ENCODE measurements around the gene SLC25A45.
A peak's percentile ranks its signal among the peaks of the same experiment; 100 is the strongest.

DNA sequence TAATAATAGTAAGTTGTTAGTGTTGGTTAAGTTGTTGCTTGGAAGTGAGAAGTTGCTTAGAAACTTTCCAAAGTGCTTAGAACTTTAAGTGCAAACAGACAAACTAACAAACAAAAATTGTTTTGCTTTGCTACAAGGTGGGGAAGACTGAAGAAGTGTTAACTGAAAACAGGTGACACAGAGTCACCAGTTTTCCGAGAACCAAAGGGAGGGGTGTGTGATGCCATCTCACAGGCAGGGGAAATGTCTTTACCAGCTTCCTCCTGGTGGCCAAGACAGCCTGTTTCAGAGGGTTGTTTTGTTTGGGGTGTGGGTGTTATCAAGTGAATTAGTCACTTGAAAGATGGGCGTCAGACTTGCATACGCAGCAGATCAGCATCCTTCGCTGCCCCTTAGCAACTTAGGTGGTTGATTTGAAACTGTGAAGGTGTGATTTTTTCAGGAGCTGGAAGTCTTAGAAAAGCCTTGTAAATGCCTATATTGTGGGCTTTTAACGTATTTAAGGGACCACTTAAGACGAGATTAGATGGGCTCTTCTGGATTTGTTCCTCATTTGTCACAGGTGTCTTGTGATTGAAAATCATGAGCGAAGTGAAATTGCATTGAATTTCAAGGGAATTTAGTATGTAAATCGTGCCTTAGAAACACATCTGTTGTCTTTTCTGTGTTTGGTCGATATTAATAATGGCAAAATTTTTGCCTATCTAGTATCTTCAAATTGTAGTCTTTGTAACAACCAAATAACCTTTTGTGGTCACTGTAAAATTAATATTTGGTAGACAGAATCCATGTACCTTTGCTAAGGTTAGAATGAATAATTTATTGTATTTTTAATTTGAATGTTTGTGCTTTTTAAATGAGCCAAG lies 42.9 kb upstream of the SLC25A45 start:
- TF ChIP-seq, protein P1, sequence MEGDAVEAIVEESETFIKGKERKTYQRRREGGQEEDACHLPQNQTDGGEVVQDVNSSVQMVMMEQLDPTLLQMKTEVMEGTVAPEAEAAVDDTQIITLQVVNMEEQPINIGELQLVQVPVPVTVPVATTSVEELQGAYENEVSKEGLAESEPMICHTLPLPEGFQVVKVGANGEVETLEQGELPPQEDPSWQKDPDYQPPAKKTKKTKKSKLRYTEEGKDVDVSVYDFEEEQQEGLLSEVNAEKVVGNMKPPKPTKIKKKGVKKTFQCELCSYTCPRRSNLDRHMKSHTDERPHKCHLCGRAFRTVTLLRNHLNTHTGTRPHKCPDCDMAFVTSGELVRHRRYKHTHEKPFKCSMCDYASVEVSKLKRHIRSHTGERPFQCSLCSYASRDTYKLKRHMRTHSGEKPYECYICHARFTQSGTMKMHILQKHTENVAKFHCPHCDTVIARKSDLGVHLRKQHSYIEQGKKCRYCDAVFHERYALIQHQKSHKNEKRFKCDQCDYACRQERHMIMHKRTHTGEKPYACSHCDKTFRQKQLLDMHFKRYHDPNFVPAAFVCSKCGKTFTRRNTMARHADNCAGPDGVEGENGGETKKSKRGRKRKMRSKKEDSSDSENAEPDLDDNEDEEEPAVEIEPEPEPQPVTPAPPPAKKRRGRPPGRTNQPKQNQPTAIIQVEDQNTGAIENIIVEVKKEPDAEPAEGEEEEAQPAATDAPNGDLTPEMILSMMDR (conservative IDR thresholded peaks at IDR 0.05; ENCODE audit: low read length), result peak; percentile 32; the same call in 1 of the 2 replicates
- no peak for TF ChIP-seq EZH2phosphoT487 (IDR thresholded peaks at IDR 0.05; ENCODE audit: borderline replicate concordance)
